Right cardiac atrium (tissue), 5 donors: ENCODE results near the gene ZNF558. TPM values are rescaled to one million over a fixed set of nuclear protein-coding genes. Genes with fewer than 3 reads are reported as not detected.

ENCODE experiments used
- ATAC-seq, 2 donors: fragments of 200-7000 bp; cut with Tn5 transposase; one replicate each; pipeline versions ENCODE4 v1.8.0 to v1.9.1; 2020; ENCODE audit warnings: moderate library complexity in 2 of 2, mild to moderate bottlenecking in 1 of 2
- DNase-seq, 3 donors: peaks; one replicate each; pipeline ENCODE4 v3.0.0-alpha.2; 2020
- H3K27ac ChIP-seq: one replicate; pipeline ENCODE4 v1.5.1; 2013; ENCODE audit warnings: mild to moderate bottlenecking, low read length, control low read depth, moderate library complexity
- H3K27me3 ChIP-seq: one replicate; pipeline ENCODE4 v1.6.1; 2013; ENCODE audit not compliant: control insufficient read depth, insufficient read depth
- H3K4me1 ChIP-seq: one replicate; pipeline ENCODE4 v1.6.1; 2013; ENCODE audit warnings: low read length; ENCODE audit not compliant: control insufficient read depth, insufficient read depth
- H3K4me3 ChIP-seq: one replicate; pipeline ENCODE4 v1.5.1; 2013; ENCODE audit warnings: low read length, control low read depth
- H3K9me3 ChIP-seq: one replicate; pipeline ENCODE4 v1.6.1; 2013; ENCODE audit warnings: low read length; ENCODE audit not compliant: control insufficient read depth
- WGBS: extraction: QIAGEN DNeasy Blood & Tissue Kit; methylation state at CpG from one replicate; pipeline ENCODE4 v1.1.7; 2013; 5-methylcytosine and 5-hydroxymethylcytosine counted together
- intact Hi-C, 4 donors: fragments of 100-400 bp; cut with DNase I; formaldehyde crosslinking; loops; one replicate each; pipeline versions ENCODE4 v1.11.0 to v1.14.0; 2022 to 2023
- long read RNA-seq, 4 donors: library from polyadenylated mRNA; unstranded; transcript quantifications; one replicate each; pipeline ENCODE4 v2.0.0, GENCODE V29; 2020 to 2021
- polyA plus RNA-seq: library from polyadenylated mRNA; stranded (reverse); fragments of 200-250 nt; gene quantifications from one replicate; pipeline ENCODE4 v1.2.3, GENCODE V29; 2013
- total RNA-seq, 4 donors: library from RNA; stranded (reverse); fragmentation: NEBNext Ultra II Directional; extraction: Animal tissue kit (Norgen Biotek cat#: 25700); gene quantifications; one replicate each; pipeline ENCODE4 v1.2.1, GENCODE V29; 2021
- donor health status: healthy with polysubstance abuse.
- donor health status: DM: no; HTN: yes; CAD: no.
- donor health status: DM: no; HTN: no; CAD: no.
- donor health status: DM: no; HTN: yes; CAD: no; lungs with severe emphysema.
- donor health status: DM: yes; HTN: yes; CAD: no.

Gene ZNF558
- total RNA-seq: 10 to 100 TPM; 13.6 to 15.1 (median 14.6) TPM
- polyA plus RNA-seq: 7.2 TPM
- long read RNA-seq, donor 1, partial matches to known transcripts: 0 of 15 reads
- long read RNA-seq, donor 1, other reads (novel, unspliced or antisense): 15 of 15 reads
- long read RNA-seq, donor 2, full-length matches to known transcripts: 1 of 9 reads
- long read RNA-seq, donor 2, partial matches to known transcripts: 1 of 9 reads
- long read RNA-seq, donor 2, other reads (novel, unspliced or antisense): 7 of 9 reads
- long read RNA-seq, donor 3, full-length matches to known transcripts: 9 of 34 reads
- long read RNA-seq, donor 3, partial matches to known transcripts: 4 of 34 reads
- long read RNA-seq, donor 3, other reads (novel, unspliced or antisense): 21 of 34 reads
- long read RNA-seq, donor 4, full-length matches to known transcripts: 2 of 12 reads
- long read RNA-seq, donor 4, partial matches to known transcripts: 1 of 12 reads
- long read RNA-seq, donor 4, other reads (novel, unspliced or antisense): 9 of 12 reads

- intact Hi-C loops: no loop called here
Measured at GRCh38 chr19:8832132-8833021, at the start of gene ZNF558, which contains the start of gene MBD3L1. ZNF558 (minus strand) TSS chr19:8832304; CDS start chr19:8822659, 9,645 bp downstream. MBD3L1 (plus strand) TSS chr19:8832377; CDS start chr19:8842679, 10,302 bp downstream.

GRCh38 chr19:8881512-8881911 is 49.4 kb upstream of the ZNF558 start:
- DNase-seq (no peak), ATAC-seq (no peak)
- H3K27ac ChIP-seq: no peak overlapping the region
- no peaks in the 10 kb centered on the region for H3K4me1 ChIP-seq
- H3K4me3 ChIP-seq: no peak overlapping the region
- H3K9me3 ChIP-seq: no peaks in the 10 kb centered on the region
- intact Hi-C loops: no loop called here
- H3K27me3 ChIP-seq: no peaks in the 10 kb centered on the region

More at GRCh38 chr19:8832132-8833021, at the start of gene ZNF558, which contains the start of gene MBD3L1:
- Histone ChIP-seq H3K27me3 (no peaks in the 10 kb centered on the region), H3K4me1 (peaks cover 1% of the 10 kb centered on the region), H3K9me3 (no peaks in the 10 kb centered on the region), H3K27ac (peak within 1 kb of the TSS; percentile 96), H3K4me3 (peak within 1 kb of the TSS; percentile 86)
- WGBS: under 1% methylated on average over 78 of the region's 78 CpGs
- ATAC-seq (peak; percentile 97 to 98), DNase-seq (peak; percentile 100)

GRCh38 chr19:8880868-8881488 is 48.9 kb upstream of the ZNF558 start:
- 70% methylated on average over 2 of the region's 2 CpGs for whole genome bisulfite sequencing

GRCh38 chr19:8877854-8878705 is 46.0 kb upstream of the ZNF558 start:
- DNase-seq (no peak), ATAC-seq (no peak)
- H3K4me3 ChIP-seq: no peak overlapping the region
- no peaks in the 10 kb centered on the region for H3K9me3 ChIP-seq
- WGBS: 16% methylated on average over 6 of the region's 6 CpGs
- H3K4me1 ChIP-seq: no peaks in the 10 kb centered on the region
- no peak overlapping the region for H3K27ac ChIP-seq
- intact Hi-C loops: no loop called here
- no peaks in the 10 kb centered on the region for H3K27me3 ChIP-seq

More at GRCh38 chr19:8880868-8881488, 48.9 kb upstream of the ZNF558 start:
- Histone ChIP-seq H3K27ac (no peak overlapping the region), H3K9me3 (no peaks in the 10 kb centered on the region), H3K4me1 (no peaks in the 10 kb centered on the region), H3K4me3 (no peak overlapping the region), H3K27me3 (no peaks in the 10 kb centered on the region)
- ATAC-seq (no peak), DNase-seq (no peak)
- intact Hi-C loops: no loop called here

GRCh38 chr19:8866344-8866743 is 34.2 kb upstream of the ZNF558 start:
- intact Hi-C loops: no loop called here
- no peak for ATAC-seq
- no peak for DNase-seq
- H3K4me3 ChIP-seq: no peak overlapping the region
- no peak overlapping the region for H3K27ac ChIP-seq
- no peaks in the 10 kb centered on the region for H3K4me1 ChIP-seq
- no peaks in the 10 kb centered on the region for H3K27me3 ChIP-seq
- H3K9me3 ChIP-seq: peaks cover 2% of the 10 kb centered on the region

GRCh38 chr19:8858260-8858659 is 26.2 kb upstream of the ZNF558 start:
- Histone ChIP-seq H3K4me1 (no peaks in the 10 kb centered on the region), H3K27me3 (no peaks in the 10 kb centered on the region), H3K4me3 (no peak overlapping the region), H3K27ac (no peak overlapping the region), H3K9me3 (no peaks in the 10 kb centered on the region)
- no peak for ATAC-seq
- WGBS: 83% methylated on average over 3 of the region's 3 CpGs
- intact Hi-C loops: no loop called here
- DNase-seq: no peak

GRCh38 chr19:8850488-8850887 is 18.4 kb upstream of the ZNF558 start:
- H3K9me3 ChIP-seq: peaks cover 10% of the 10 kb centered on the region
- intact Hi-C loops: no loop called here
- H3K4me1 ChIP-seq: no peaks in the 10 kb centered on the region
- no peaks in the 10 kb centered on the region for H3K27me3 ChIP-seq
- 92% methylated on average over 3 of the region's 3 CpGs for WGBS
- no peak overlapping the region for H3K27ac ChIP-seq
- ATAC-seq (no peak), DNase-seq (no peak)
- no peak overlapping the region for H3K4me3 ChIP-seq

GRCh38 chr19:8849232-8849631 is 17.1 kb upstream of the ZNF558 start:
- H3K27me3 ChIP-seq: no peaks in the 10 kb centered on the region
- peaks cover 10% of the 10 kb centered on the region for H3K9me3 ChIP-seq
- WGBS: 98% methylated on average over 2 of the region's 2 CpGs
- intact Hi-C loops: no loop called here
- no peak for ATAC-seq
- DNase-seq: no peak
- H3K4me3 ChIP-seq: no peak overlapping the region
- no peaks in the 10 kb centered on the region for H3K4me1 ChIP-seq
- H3K27ac ChIP-seq: no peak overlapping the region

- H3K4me3 ChIP-seq: no peak overlapping the region
- H3K27me3 ChIP-seq: no peaks in the 10 kb centered on the region
- ATAC-seq (no peak), DNase-seq (no peak)
- H3K9me3 ChIP-seq: peaks cover 10% of the 10 kb centered on the region
- intact Hi-C loops: no loop called here
- no peaks in the 10 kb centered on the region for H3K4me1 ChIP-seq
- WGBS: 77% methylated on average over 3 of the region's 3 CpGs
- no peak overlapping the region for H3K27ac ChIP-seq
Measured at GRCh38 chr19:8846819-8847218, 14.7 kb upstream of the ZNF558 start.

GRCh38 chr19:8840708-8841107 is 8.6 kb upstream of the ZNF558 start:
- no peak for ATAC-seq
- H3K4me1 ChIP-seq: no peaks in the 10 kb centered on the region
- no peaks in the 10 kb centered on the region for H3K9me3 ChIP-seq
- H3K4me3 ChIP-seq: no peak overlapping the region
- H3K27me3 ChIP-seq: no peaks in the 10 kb centered on the region
- WGBS: 87% methylated on average over 5 of the region's 5 CpGs
- no peak overlapping the region for H3K27ac ChIP-seq
- no peak for DNase-seq
- intact Hi-C loops: no loop called here
